ENCODE data around the gene BEGAIN.

- TF ChIP-seq EZH2 (IDR thresholded peaks at IDR 0.05; ENCODE audit: borderline replicate concordance, insufficient read depth, low read length, poor library complexity, severe bottlenecking) (no peak), POLR2AphosphoS5 (IDR thresholded peaks at IDR 0.05) (no peak), EP300 (conservative IDR thresholded peaks at IDR 0.05; ENCODE audit: poor library complexity, severe bottlenecking) (no peak), RAD21 (conservative IDR thresholded peaks at IDR 0.05) (no peak)
- TF ChIP-seq, protein P1, sequence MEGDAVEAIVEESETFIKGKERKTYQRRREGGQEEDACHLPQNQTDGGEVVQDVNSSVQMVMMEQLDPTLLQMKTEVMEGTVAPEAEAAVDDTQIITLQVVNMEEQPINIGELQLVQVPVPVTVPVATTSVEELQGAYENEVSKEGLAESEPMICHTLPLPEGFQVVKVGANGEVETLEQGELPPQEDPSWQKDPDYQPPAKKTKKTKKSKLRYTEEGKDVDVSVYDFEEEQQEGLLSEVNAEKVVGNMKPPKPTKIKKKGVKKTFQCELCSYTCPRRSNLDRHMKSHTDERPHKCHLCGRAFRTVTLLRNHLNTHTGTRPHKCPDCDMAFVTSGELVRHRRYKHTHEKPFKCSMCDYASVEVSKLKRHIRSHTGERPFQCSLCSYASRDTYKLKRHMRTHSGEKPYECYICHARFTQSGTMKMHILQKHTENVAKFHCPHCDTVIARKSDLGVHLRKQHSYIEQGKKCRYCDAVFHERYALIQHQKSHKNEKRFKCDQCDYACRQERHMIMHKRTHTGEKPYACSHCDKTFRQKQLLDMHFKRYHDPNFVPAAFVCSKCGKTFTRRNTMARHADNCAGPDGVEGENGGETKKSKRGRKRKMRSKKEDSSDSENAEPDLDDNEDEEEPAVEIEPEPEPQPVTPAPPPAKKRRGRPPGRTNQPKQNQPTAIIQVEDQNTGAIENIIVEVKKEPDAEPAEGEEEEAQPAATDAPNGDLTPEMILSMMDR (IDR thresholded peaks at IDR 0.05; ENCODE audit: poor library complexity, severe bottlenecking), result no peak
These were observed 2.0 kb upstream of the BEGAIN start for GRCh38 chr14:100589071-100589759.
